NCI-H2196 treated with DMSO at 0.1 percent for 48 hours (cell line): ENCODE measurements around the gene DOCK4.

Experiments used
- DNase-seq: peaks from one replicate; lab custom pipeline; 2025; ENCODE audit not compliant: unreplicated experiment; lab: John Stamatoyannopoulos, UW

The DOCK4 gene

GRCh38 chr7:112215787-112216186 lies 9.6 kb upstream of the DOCK4 start:
- no peak for DNase-seq

DNA sequence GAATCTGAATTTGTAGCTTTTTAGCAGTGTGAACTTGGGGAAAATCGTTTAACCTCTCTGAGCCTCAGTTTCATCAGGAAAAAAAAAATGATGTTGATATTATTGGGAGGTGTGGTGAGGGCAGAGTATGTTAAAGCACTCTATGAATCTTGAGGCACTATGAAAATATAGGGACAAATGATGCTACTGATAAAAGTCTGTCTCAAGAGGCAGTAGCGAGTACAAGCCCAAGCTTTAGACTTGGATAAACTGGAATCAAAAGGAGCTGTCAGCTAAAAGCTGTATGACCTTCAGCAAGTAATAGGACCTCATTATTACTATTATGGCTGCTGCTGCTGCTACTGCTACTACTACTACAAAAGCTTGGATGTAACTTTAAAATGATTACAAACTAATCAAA lies 8.7 kb upstream of the DOCK4 start:
- no peak for DNase-seq

- DNase-seq: no peak
These were observed 8.1 kb upstream of the DOCK4 start for GRCh38 chr7:112214268-112214667.

- no peak for DNase-seq
These were observed 7.5 kb upstream of the DOCK4 start for GRCh38 chr7:112213735-112214134.

DNA sequence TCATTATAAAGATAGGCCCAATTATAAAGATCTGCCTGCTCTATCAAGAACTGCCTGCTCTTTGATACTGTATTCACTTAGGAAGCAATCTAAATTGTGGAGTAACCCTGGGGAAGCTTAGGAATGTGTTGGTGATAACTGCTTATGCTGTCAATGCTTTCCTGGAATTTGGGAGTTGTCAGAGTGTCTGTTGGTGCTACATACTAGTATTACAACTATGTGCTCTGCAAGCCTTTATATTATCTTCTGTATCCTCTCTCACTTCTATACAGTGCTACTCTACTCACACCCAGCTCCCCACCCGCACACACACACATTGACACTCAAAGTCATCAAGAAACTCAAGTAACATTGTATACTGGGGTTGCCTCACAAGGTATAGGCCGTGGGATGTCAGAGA lies 6.4 kb upstream of the DOCK4 start:
- DNase-seq: no peak

DNA sequence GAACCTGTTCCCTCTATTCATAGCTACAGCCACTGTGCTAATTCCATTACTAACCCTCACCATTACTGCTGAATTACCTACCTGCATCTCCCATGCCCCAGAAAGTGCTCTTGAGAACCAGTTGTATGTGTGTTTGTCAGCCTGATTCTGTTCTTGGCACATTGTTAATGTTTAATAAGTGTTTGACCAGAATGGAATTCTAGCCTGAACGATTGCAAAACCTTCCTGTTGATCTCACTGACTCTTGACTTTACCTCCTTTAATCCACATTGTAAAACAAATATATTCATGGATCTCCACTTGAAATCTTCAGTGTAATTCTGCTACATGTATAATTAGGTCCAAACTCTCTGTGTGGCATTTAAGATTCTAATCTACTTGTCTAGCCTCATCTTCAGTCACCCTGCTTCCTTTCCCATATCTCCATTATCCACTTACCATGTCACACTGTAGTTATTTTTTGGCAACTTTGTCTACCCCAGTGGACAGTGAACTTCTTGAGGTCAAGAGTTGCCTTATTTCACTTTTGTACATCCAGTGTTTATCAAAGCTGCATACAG lies 5.2 kb upstream of the DOCK4 start:
- DNase-seq: no peak

DNA sequence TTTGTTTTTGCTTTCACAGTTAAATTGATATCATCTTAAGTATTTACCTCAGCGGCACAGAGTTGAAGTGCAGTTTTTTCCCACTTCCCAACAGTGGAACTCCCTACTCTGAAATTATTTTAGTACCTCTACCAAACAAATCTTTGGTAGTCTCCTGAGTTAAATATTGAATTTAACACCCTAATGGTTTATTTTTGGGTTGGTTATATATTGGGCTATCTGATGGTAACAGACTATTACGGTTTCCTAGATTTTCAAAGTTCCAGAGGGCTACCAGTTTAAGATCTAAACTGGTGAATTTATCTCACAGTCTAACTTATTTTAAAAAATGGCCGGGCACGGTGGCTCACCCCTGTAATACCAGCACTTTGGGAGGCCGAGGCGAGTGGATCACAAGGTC lies 1.6 kb upstream of the DOCK4 start:
- DNase-seq: no peak

DNA sequence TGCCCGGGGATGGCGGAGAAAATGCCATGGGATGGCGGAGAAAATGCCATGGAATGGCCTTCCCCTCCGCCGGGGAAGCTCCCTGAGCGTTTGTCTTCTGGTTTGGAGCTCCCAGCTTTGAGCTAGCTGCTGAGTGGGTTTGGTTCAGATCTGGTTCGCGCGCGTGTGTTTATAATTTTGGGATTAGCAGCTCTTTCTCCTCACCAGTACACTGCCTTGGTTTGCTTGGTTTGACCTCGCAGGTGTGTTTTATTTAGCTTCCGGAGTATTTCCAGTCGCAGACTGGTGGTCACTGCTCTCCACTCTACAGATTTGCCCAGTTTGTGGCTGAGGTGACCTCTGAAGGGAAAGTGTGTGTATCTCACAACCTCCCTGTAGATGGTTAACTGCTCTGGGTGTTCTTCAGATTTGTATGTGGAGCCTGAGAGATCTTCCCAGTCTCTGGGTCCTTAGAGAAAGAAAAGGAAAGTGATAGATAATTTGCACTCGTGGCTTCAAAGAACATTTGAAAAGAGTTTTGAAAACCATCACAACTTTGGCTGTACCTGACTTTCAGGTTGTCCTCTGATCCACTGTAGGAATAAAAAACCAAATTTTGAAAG lies 893 bp upstream of the DOCK4 start:
- no peak for DNase-seq

- DNase-seq: no peak
These were observed 609 bp downstream of the DOCK4 start for GRCh38 chr7:112205343-112206237.

GRCh38 chr7:112204499-112205342 lies 1.5 kb downstream of the DOCK4 start:
- DNase-seq: no peak

GRCh38 chr7:112203365-112203739 lies 2.8 kb downstream of the DOCK4 start:
- DNase-seq: no peak

- peak; percentile 11 for DNase-seq
These were observed 3.4 kb downstream of the DOCK4 start for GRCh38 chr7:112202816-112203215.

- no peak for DNase-seq
These were observed 4.4 kb downstream of the DOCK4 start for GRCh38 chr7:112201839-112202238.

- DNase-seq: no peak
These were observed 4.8 kb downstream of the DOCK4 start for GRCh38 chr7:112201411-112201810.

GRCh38 chr7:112199672-112200071 lies 6.5 kb downstream of the DOCK4 start:
- DNase-seq: no peak

DNA sequence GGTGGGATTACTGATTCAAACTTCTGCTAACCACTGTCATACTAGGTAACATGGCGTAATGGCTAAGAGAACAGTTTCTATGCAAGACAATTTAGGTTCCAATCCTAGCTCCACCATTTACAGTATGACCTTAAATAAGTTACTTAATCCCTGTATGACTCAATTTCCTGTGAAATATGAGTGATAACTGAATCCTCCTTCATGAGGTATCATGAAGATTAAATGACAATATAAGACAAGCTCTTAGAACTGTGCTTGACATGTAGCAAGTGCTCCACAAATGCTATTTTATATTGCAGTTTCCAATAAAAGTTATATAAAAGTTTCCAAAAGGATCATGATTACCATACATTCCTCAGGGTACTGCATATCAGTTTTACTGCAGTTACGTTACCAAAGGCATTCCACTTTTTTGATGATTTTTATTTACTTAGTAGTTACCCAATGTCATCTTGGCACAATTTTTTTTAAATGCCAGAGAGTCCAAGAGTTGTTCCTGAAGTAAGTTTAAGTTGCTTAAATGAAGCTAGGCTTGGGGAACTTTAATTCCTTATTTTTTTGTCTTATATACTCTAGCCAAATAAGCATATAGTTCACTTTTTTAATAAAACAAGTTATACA lies 7.1 kb downstream of the DOCK4 start:
- no peak for DNase-seq

GRCh38 chr7:112197322-112197721 lies 8.9 kb downstream of the DOCK4 start:
- DNase-seq: no peak

GRCh38 chr7:112195717-112196116 lies 10.5 kb downstream of the DOCK4 start:
- DNase-seq: no peak

GRCh38 chr7:112193915-112194502 lies 12.2 kb downstream of the DOCK4 start:
- DNase-seq: no peak
